Calu3 (cell line): ENCODE measurements around the gene ARSJ. TPM values are rescaled to one million over a fixed set of nuclear protein-coding genes. Genes with fewer than 3 reads are reported as not detected.
A peak's percentile ranks its signal among the peaks of the same experiment; 100 is the strongest.

Source experiments
- BruUV-seq: library from RNA; stranded (reverse); fragments of 400-500 nt; replicated peaks from 2 replicates; lab custom pipeline; 2021; lab: Mats Ljungman, UMichigan
- CTCF ChIA-PET: fragments of 300-600 bp; sonication (Branson Sonifier 250); formaldehyde crosslinking; loops from one replicate; lab custom pipeline; 2022; ENCODE audit warnings: antibody characterized with exemption; lab: Charles Lee
- DNase-seq: peaks from one replicate; pipeline ENCODE4 v3.0.0; 2022
- H3K27ac Mint-ChIP-seq: one replicate; pipeline ENCODE4 v1.8.0; 2022; ENCODE audit warnings: mixed read lengths; ENCODE audit not compliant: unreplicated experiment
- H3K27me3 Mint-ChIP-seq: one replicate; pipeline ENCODE4 v1.8.0; 2022; ENCODE audit warnings: mixed read lengths; ENCODE audit not compliant: unreplicated experiment
- H3K36me3 Mint-ChIP-seq: one replicate; pipeline ENCODE4 v1.8.0; 2022; ENCODE audit warnings: mild to moderate bottlenecking, moderate library complexity, mixed read lengths; ENCODE audit not compliant: insufficient read depth, unreplicated experiment
- H3K4me1 Mint-ChIP-seq: one replicate; pipeline ENCODE4 v1.8.0; 2022; ENCODE audit warnings: mild to moderate bottlenecking, low read depth, mixed read lengths; ENCODE audit not compliant: unreplicated experiment
- H3K4me3 Mint-ChIP-seq: one replicate; pipeline ENCODE4 v1.8.0; 2022; ENCODE audit warnings: mild to moderate bottlenecking, low read depth, moderate library complexity, mixed read lengths; ENCODE audit not compliant: unreplicated experiment
- H3K9me3 Mint-ChIP-seq: one replicate; pipeline ENCODE4 v1.8.0; 2022; ENCODE audit warnings: low read depth, mixed read lengths; ENCODE audit not compliant: unreplicated experiment
- intact Hi-C: fragments of 100-400 bp; cut with micrococcal nuclease; formaldehyde crosslinking; loops from one replicate; pipeline ENCODE4 v1.10.0; 2022; ENCODE audit not compliant: unreplicated experiment
- total RNA-seq: library from RNA; stranded (reverse); gene quantifications from 2 replicates; pipeline ENCODE4 v1.2.3, GENCODE V29; 2022
- TF ChIP-seq, protein P1 (sequence below): fragments of 200-600 bp; IDR thresholded peaks from one replicate; pipeline ENCODE4 v1.8.0; 2022; ENCODE audit warnings: antibody characterized with exemption; ENCODE audit not compliant: unreplicated experiment

ARSJ gene
- total RNA-seq, 1 experiment from 2014 or later = 12.5 TPM

DNA sequence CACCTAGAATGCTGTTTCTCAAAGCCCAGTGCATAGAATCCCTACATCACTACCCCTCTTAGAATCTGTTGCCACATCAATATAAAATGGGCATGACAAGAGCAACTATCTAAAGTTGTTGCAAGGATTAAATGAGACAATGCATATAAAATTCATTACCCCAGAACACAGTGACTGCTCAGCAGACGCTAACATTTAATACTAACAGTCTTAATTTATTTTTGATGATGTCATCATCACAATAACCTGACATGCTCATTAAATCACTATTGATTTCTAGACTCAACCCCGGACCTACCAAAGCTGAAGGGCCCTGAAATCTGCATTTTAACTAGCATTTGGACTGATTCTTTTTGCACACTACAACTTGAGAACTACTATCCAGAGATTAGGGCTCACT is 3.9 kb downstream of the ARSJ start:
- CTCF ChIA-PET = no interaction called here
- no peaks in the 10 kb centered on the region for H3K9me3 Mint-ChIP-seq
- H3K4me1 Mint-ChIP-seq = peaks cover 35% of the 10 kb centered on the region
- intact Hi-C loops = loop anchor here (5.0 kb wide), 1 partner anchor 52 kb away; no protein-coding TSS in a partner anchor
- H3K36me3 Mint-ChIP-seq = peaks cover 32% of the 10 kb centered on the region
- TF ChIP-seq, protein P1, sequence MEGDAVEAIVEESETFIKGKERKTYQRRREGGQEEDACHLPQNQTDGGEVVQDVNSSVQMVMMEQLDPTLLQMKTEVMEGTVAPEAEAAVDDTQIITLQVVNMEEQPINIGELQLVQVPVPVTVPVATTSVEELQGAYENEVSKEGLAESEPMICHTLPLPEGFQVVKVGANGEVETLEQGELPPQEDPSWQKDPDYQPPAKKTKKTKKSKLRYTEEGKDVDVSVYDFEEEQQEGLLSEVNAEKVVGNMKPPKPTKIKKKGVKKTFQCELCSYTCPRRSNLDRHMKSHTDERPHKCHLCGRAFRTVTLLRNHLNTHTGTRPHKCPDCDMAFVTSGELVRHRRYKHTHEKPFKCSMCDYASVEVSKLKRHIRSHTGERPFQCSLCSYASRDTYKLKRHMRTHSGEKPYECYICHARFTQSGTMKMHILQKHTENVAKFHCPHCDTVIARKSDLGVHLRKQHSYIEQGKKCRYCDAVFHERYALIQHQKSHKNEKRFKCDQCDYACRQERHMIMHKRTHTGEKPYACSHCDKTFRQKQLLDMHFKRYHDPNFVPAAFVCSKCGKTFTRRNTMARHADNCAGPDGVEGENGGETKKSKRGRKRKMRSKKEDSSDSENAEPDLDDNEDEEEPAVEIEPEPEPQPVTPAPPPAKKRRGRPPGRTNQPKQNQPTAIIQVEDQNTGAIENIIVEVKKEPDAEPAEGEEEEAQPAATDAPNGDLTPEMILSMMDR = no peak
- BruUV-seq = no TSS peak
- no peak for DNase-seq
- H3K27ac Mint-ChIP-seq = peak overlapping the region; percentile 50
- peak overlapping the region; percentile 52 for H3K4me3 Mint-ChIP-seq
- no peaks in the 10 kb centered on the region for H3K27me3 Mint-ChIP-seq

DNA sequence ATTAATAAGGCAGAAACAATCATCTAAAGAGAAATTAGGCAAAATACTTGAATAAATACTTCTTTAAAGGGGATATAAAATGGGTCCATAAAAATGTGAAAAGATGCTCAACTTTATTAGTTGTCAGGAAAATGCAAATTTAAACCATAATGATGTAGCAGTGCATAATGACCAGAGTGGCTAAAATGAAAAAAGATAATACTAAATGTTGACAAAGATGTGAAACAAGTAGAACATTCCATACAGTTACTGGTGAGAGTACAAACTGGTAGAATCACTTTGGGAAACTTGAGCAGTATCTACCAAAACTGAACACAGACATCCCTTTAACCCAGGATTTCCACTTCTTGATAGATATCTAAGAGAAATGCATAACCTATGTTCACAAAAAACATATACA is 5.0 kb downstream of the ARSJ start:
- no peak overlapping the region for H3K27ac Mint-ChIP-seq
- no peaks in the 10 kb centered on the region for H3K27me3 Mint-ChIP-seq
- peaks cover 36% of the 10 kb centered on the region for H3K4me1 Mint-ChIP-seq
- no peaks in the 10 kb centered on the region for H3K9me3 Mint-ChIP-seq
- TF ChIP-seq, protein P1 = no peak
- no TSS peak for BruUV-seq
- CTCF ChIA-PET = no interaction called here
- peaks cover 21% of the 10 kb centered on the region for H3K36me3 Mint-ChIP-seq
- no peak overlapping the region for H3K4me3 Mint-ChIP-seq
- intact Hi-C loops = no loop called here
- no peak for DNase-seq

DNA sequence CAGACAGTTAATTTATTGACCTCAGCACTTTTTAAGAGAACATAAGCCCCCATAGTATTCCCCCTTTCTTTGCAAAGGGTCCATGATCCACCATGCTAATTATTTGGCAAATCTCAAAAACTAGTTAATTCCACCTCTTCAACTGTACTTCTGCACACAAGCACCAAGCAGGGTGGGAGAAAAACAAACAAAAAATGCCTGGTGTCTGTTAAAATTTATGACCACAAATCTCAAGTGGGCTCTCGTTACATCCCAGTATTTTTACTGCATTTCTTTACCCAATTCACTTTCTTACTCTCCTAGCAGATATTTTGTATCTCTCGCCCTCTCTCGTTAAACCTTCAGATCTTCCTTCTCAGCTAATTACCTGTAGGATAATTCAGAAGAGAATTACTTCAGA is 6.1 kb downstream of the ARSJ start:
- Mint-ChIP-seq H3K9me3 (no peaks in the 10 kb centered on the region), H3K27me3 (no peaks in the 10 kb centered on the region), H3K36me3 (peaks cover 10% of the 10 kb centered on the region), H3K4me1 (peaks cover 40% of the 10 kb centered on the region), H3K27ac (peak overlapping the region; percentile 5), H3K4me3 (no peak overlapping the region)
- BruUV-seq = no TSS peak
- CTCF ChIA-PET = no interaction called here
- TF ChIP-seq, protein P1 = no peak
- no peak for DNase-seq
- intact Hi-C loops = no loop called here

DNA sequence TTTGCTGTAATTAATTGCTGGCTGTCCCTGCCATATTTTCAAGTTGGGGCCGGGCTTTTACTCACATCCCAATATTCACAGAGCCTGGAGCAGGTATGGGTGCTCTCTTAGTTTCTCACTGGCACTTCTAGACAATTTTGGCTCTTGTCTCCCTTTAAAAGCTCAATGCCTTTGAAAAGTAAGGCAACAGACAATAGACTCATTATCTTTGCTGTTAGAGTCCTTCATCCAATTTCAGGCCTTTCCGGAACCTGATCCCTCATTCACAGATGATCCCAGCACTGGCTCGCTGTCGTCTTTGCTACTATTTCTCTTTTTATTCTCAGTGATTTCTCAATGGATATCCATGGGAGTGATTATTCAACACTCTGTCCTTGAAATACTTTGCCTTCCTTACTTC is 6.7 kb downstream of the ARSJ start:
- TF ChIP-seq, protein P1 = no peak
- Mint-ChIP-seq H3K27ac (peak overlapping the region; percentile 5), H3K4me1 (peaks cover 46% of the 10 kb centered on the region), H3K36me3 (peaks cover 8% of the 10 kb centered on the region), H3K27me3 (no peaks in the 10 kb centered on the region), H3K9me3 (no peaks in the 10 kb centered on the region), H3K4me3 (no peak overlapping the region)
- CTCF ChIA-PET = no interaction called here
- intact Hi-C loops = no loop called here
- no TSS peak for BruUV-seq
- no peak for DNase-seq
